Measurements from ENCODE around the gene CYTIP.
A peak's percentile ranks its signal among the peaks of the same experiment; 100 is the strongest.

CYTIP gene

DNA sequence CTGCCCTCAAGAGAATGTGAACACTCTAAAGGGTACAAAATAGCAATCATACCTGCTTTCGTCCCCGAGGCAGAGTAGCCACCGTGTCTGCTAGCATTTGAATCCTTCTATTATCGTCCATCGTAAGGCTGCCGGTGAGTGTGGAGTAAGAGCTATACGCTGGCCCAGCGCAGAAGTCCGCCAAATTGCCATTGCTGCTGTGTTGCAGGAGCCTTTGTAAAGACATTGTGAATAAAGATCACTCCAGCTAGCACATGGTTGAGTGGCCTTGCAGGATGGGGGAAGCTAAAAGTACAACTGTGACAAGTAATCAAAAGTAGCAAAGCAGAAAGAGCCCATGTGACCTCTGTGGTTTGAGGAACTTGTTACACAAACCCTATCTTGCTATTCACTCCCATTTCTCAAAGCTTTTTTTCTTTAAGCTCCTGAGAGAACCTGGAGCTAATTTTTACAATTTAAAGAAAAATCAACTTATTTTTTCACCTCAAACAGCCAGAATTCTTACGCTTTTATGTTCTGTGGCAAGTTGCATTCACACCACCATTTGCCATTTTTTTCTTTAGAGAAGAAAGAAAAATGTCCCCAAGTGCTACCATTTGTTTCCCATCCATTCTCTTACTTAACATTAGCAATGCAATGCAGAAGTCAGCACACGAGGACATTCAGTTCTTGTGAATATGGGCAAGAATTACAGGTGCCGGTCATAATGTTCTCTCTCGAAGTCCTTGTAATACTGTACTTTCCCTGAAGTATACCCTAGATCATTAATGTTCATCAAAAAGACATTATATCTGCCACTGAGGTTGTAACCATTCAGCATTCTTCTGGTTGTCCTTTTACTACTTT lies at the start of gene CYTIP:
CYTIP (minus strand) TSS at position 295 of the 846 bp plus-strand sequence; CDS start at position 226, 69 bp downstream.
- DNase-seq: no peak

- peak; percentile 57 for DNase-seq
Measured at GRCh38 chr2:157492189-157492773, 48.4 kb upstream of the CYTIP start.

DNA sequence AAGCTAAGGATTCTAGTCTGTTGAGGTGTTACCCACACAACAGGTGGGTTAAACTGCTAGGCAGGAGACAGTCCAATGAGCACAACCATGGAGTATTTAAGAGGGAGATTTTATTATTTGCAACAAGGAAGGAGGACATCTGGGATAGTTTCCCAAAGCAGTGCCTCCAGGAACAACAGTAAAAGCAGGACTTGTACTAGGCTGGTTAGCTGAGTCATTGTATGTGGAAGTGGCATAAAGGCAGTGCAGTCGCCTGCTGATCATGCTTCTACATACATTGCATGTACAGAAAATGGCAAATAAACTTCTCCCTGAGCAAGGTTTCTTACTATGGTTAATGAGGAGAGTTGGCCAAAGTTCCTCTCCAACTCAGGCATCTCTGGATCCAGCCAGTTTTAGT lies 46.1 kb upstream of the CYTIP start:
- DNase-seq: no peak

- no peak for DNase-seq
Measured at GRCh38 chr2:157488877-157489276, 45.0 kb upstream of the CYTIP start.

DNA sequence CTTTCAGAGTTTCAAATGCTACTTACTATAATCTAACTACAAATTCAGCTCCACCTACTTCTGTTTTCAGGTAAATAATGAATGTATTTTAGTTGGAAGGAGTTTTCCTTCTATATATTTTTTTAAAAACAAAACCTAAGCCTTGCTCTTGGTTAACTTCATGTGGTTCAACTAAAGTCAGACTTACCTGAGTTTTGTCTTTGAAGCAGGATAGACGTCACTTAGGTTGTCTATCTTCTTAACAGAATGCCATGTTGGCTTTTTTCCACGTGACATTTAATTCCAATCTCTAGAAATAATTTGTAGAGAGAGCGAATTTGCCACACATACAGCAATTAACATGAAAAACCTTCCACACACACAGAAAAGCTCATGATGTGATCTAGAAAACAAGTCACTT lies 43.9 kb upstream of the CYTIP start:
- no peak for DNase-seq

DNA sequence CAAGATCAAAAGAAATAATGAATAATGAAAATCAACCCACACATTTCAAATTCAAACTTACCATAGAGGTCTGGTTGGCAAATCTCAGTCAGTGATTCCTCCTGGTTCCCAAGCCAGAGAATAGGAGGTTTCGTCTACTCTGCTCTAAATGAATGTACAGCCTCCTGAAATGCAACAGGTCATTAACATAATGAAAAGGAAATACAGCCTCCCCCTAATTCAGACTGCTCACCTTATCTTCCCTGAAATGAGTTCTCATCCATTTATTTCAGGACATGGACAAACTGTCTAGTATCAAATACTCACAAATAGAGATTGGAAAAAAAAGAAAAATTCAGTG lies 43.4 kb upstream of the CYTIP start:
- no peak for DNase-seq

GRCh38 chr2:157486596-157487270 lies 42.8 kb upstream of the CYTIP start:
- no peak for DNase-seq

GRCh38 chr2:157480182-157480961 lies 36.5 kb upstream of the CYTIP start:
- DNase-seq: no peak

- no peak for DNase-seq
Measured at GRCh38 chr2:157479081-157480027, 35.5 kb upstream of the CYTIP start.

- no peak for DNase-seq
Measured at GRCh38 chr2:157477919-157478318, 34.0 kb upstream of the CYTIP start.

GRCh38 chr2:157476953-157477709 lies 33.2 kb upstream of the CYTIP start:
- no peak for DNase-seq

GRCh38 chr2:157475722-157476390 lies 32.0 kb upstream of the CYTIP start:
- no peak for DNase-seq

DNA sequence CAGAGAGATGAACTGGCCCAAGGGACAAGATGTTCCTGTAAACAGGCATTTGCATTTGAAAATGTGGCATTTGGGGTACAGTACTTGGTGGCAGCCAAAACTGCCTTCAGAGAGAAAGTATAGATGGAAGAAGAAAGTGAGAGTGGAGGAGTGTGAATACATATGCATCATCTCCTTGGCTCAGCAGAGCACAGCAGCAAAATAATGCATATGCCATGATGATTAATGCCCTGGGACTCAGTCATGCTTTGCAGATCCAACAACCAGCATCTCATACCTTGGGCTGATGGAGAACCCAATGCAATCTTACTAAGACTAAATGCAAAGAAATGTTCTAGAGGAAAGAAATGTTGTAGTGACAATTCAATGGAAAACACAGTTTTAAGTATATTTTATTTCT lies 29.7 kb upstream of the CYTIP start:
- no peak for DNase-seq

DNA sequence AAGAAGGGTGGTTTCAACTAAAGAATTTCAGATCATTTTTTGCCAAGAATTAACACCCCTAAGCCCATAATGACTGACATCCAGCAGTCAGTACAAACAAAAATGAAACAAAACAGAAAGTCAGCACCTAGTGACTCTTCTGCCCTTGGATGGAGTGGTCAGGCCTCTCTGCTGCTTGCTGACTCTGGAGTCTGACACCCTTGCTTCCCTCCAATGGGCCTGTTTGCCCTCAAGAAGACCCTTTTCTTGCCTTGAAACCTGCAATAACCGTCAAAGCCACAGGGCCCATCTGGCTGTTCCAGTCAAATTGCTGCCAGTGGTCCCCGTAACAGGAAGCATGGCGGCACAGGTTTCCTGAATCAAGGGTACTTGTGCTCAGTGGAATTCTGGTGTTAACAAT lies 27.2 kb upstream of the CYTIP start:
- no peak for DNase-seq

DNA sequence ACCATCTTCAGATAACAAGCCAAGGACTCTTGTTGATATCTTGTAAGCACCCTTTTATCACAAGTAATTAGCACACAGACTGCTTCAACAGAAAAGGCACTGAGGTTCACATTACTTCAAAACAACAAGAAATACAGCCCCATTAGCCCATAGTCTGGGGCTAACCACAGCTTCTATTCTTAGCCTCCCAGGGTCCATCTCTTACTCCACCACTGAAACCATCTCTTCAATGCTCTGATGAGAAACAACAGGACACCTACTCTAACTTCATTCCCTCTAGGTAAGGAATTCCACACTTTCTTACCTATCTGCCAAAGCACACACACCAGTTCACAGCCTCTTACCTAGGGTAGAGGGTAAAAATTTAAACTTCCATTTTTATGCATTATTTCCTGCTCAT lies 26.4 kb upstream of the CYTIP start:
- DNase-seq: no peak

DNA sequence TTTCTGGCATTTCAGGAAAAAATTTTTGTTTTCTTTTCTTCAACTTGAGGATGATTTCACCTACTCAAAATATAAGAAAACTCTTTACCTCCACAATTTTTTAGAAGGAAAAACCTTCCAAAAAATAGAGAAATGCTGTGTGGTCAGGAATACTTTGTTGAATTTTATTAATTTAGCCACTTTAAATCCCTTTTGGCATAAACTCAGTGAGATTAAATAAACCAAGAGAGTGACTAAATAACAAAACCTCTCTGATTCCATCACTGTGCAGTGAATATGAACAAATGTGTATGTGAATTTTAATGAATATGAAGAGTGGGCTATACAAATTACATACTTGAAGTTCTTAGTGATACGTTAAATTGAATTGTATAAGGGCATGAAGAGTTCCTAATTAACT lies 25.8 kb upstream of the CYTIP start:
- DNase-seq: no peak

GRCh38 chr2:157468931-157469708 lies 25.2 kb upstream of the CYTIP start:
- no peak for DNase-seq

GRCh38 chr2:157466764-157467163 lies 22.9 kb upstream of the CYTIP start:
- DNase-seq: no peak

DNA sequence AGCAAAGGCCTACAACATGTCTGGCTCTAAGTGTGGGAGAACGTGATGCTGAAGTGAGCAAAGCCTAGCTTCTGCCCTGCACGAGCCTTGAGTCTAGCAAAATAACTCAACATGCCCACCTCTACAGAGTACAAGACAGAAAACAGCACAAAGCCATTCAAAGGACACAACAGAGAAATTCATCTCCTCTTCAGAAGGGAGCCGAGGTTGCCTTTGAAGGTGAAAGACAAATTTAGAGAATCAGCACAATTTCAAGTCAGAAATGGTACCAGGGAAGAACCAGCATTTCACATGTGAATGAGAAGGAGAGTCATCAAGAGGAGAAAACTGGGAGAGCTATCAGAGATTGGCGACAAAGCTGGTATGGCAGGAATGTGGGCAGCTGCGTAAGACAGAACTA lies 21.7 kb upstream of the CYTIP start:
- no peak for DNase-seq

DNA sequence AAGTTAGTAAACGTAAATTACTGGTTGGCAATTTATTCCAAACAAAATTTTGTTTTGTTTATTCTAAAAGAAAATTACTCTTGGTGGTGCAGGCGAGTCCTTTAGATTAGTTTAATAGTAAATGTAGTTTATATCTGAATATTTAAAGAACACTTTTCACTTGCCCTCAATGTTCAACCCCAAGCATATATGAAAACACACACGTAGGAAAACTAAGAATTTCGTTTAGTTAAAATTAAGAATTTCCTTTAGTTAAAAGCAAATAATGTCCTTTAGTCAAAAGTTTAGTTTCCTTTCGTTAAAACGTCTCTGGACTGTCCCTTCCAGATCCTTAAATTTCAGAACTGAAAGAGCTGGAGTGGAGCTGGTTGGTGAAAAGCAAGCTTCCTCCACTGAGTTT lies 19.1 kb upstream of the CYTIP start:
- no peak for DNase-seq

Measured in activated CD4-positive, alpha-beta T cell treated with anti-CD3 and anti-CD28 coated beads for 1 hour (primary cell).